Osteoblast (primary cell): Measurements from ENCODE around the gene TAF3. TPM values are rescaled to one million over a fixed set of nuclear protein-coding genes. Genes with fewer than 3 reads are reported as not detected.

Experiments used
- DNase-seq: peaks from one replicate; pipeline ENCODE4 v3.0.0; 2011; ENCODE audit warnings: low spot score, mixed read lengths; ENCODE audit not compliant: insufficient read length; ENCODE audit errors: missing footprints
- H2AFZ ChIP-seq: 2 replicates; pipeline ENCODE4 v1.6.0; 2011; ENCODE audit warnings: mild to moderate bottlenecking, low read length
- H3K27ac ChIP-seq: 2 replicates; pipeline ENCODE4 v1.5.1; 2011; ENCODE audit warnings: mild to moderate bottlenecking, low read depth, low read length, moderate library complexity
- H3K27me3 ChIP-seq: 2 replicates; pipeline ENCODE4 v1.6.0; 2012; ENCODE audit warnings: mild to moderate bottlenecking, control low read depth, inconsistent platforms, low read length, moderate library complexity; ENCODE audit not compliant: insufficient read depth
- H3K36me3 ChIP-seq: 2 replicates; pipeline ENCODE4 v1.5.1; 2011; ENCODE audit warnings: mild to moderate bottlenecking, low read length, control low read depth, moderate library complexity; ENCODE audit not compliant: insufficient read depth
- H3K4me1 ChIP-seq: 2 replicates; pipeline ENCODE4 v1.5.1; 2011; ENCODE audit warnings: mild to moderate bottlenecking, low read length, control low read depth, moderate library complexity; ENCODE audit not compliant: insufficient read depth
- H3K4me2 ChIP-seq: 2 replicates; pipeline ENCODE4 v1.6.0; 2011; ENCODE audit warnings: mild to moderate bottlenecking, low read length; ENCODE audit not compliant: insufficient read depth
- H3K4me3 ChIP-seq: fragments of 200-600 bp; sonication (generic); 3 replicates; pipeline ENCODE4 v1.5.1; 2012; ENCODE audit warnings: mild to moderate bottlenecking, low read length, inconsistent platforms; ENCODE audit not compliant: insufficient read depth
- H3K79me2 ChIP-seq: 2 replicates; pipeline ENCODE4 v1.6.0; 2012; ENCODE audit warnings: mild to moderate bottlenecking, low read length, control low read depth, inconsistent platforms; ENCODE audit not compliant: insufficient read depth
- H3K9me3 ChIP-seq: 2 replicates; pipeline ENCODE4 v1.5.1; 2011; ENCODE audit warnings: low read depth, low read length, control low read depth
- H4K20me1 ChIP-seq: 2 replicates; pipeline ENCODE4 v1.6.0; 2012; ENCODE audit warnings: mild to moderate bottlenecking, low read length, control low read depth; ENCODE audit not compliant: insufficient read depth
- total RNA-seq: library from RNA; depleted of rRNA; stranded (reverse); fragments of >200 nt; gene quantifications from 2 replicates; pipeline ENCODE4 v1.2.3, GENCODE V29; 2012
- TF ChIP-seq, protein P1 (sequence below): IDR thresholded peaks from 2 replicates; pipeline ENCODE4 v1.5.1; 2011; ENCODE audit warnings: mild to moderate bottlenecking, low read depth, low read length, moderate library complexity; ENCODE audit errors: extremely low read depth

The TAF3 gene
- total RNA-seq, 1 donor: 2.2 TPM

DNA sequence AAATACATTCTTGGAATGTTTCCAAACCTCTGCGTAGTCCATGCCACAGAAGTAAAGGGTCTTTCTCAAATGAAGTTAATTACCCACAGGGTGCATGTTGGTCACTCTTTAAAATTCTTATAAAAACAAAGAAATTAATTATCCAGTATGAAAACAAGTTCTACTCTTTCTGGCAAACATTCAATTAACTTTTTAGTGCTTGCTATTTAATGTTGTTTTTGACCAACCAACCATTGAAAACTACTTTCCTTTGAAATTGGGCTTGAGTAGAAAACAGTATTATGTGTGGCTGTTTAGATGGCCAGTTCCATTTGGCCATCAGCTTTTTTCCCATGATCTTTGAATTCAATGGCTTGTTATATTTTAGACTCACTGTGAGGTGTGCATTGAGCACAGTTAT is 83.0 kb downstream of the TAF3 start:
- Histone ChIP-seq H3K4me2 (no peak overlapping the region), H3K9me3 (no peaks in the 10 kb centered on the region), H3K4me3 (no peak overlapping the region), H3K4me1 (no peaks in the 10 kb centered on the region), H4K20me1 (no peaks in the 10 kb centered on the region), H3K27me3 (no peaks in the 10 kb centered on the region), H3K27ac (no peak overlapping the region), H2AFZ (no peak overlapping the region), H3K36me3 (no peaks in the 10 kb centered on the region), H3K79me2 (peaks cover 2% of the 10 kb centered on the region)
- TF ChIP-seq, protein P1, sequence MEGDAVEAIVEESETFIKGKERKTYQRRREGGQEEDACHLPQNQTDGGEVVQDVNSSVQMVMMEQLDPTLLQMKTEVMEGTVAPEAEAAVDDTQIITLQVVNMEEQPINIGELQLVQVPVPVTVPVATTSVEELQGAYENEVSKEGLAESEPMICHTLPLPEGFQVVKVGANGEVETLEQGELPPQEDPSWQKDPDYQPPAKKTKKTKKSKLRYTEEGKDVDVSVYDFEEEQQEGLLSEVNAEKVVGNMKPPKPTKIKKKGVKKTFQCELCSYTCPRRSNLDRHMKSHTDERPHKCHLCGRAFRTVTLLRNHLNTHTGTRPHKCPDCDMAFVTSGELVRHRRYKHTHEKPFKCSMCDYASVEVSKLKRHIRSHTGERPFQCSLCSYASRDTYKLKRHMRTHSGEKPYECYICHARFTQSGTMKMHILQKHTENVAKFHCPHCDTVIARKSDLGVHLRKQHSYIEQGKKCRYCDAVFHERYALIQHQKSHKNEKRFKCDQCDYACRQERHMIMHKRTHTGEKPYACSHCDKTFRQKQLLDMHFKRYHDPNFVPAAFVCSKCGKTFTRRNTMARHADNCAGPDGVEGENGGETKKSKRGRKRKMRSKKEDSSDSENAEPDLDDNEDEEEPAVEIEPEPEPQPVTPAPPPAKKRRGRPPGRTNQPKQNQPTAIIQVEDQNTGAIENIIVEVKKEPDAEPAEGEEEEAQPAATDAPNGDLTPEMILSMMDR: no peak
- DNase-seq: no peak

DNA sequence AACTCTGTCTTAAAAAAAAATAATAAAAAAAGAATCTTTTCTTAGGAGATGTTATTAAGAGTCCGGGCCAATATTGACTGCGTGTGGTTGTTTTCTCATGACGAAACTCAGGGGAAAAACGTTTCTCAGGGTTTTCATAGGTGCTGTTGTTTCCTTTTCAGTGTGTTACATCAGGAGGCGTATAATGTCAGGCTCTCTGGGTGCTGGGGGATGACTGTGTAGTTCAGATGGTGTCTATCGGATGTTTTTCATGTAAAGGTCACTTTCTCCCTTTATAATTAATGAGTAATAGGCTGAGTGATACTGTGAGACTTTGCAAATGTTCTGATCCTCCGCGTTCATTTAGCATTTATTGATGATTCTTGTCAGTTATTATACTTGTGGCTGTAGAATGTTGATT is 84.1 kb downstream of the TAF3 start:
- H4K20me1 ChIP-seq: peaks cover 4% of the 10 kb centered on the region
- no peaks in the 10 kb centered on the region for H3K9me3 ChIP-seq
- no peak for DNase-seq
- H3K4me1 ChIP-seq: no peaks in the 10 kb centered on the region
- no peak overlapping the region for H2AFZ ChIP-seq
- H3K36me3 ChIP-seq: no peaks in the 10 kb centered on the region
- TF ChIP-seq, protein P1: no peak
- H3K27ac ChIP-seq: no peak overlapping the region
- no peak overlapping the region for H3K4me3 ChIP-seq
- no peak overlapping the region for H3K4me2 ChIP-seq
- peaks cover 2% of the 10 kb centered on the region for H3K79me2 ChIP-seq
- no peaks in the 10 kb centered on the region for H3K27me3 ChIP-seq

DNA sequence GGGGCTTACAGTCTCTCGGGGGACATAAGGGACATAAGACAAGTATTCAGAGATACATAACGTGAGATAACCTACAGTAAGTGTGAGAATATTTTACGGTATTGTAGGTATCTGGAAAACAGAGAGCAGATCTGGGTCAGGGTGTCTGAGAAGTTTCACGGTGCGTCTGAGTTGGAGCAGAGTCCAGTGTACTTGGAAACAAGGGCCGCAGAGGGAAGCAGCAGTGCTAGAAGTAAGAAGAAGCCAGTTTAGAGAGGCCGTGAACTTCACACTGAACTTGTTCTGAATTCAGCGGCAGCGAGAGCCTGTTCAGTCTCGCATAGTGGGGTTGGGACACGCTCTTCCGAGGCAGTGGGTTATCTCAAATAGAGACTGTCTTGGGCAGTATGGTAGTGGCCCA is 85.5 kb downstream of the TAF3 start:
- H4K20me1 ChIP-seq: peaks cover 7% of the 10 kb centered on the region
- H3K4me2 ChIP-seq: no peak overlapping the region
- TF ChIP-seq, protein P1: no peak
- DNase-seq: no peak
- no peaks in the 10 kb centered on the region for H3K9me3 ChIP-seq
- H3K79me2 ChIP-seq: peaks cover 2% of the 10 kb centered on the region
- no peak overlapping the region for H3K4me3 ChIP-seq
- H3K27ac ChIP-seq: no peak overlapping the region
- H2AFZ ChIP-seq: no peak overlapping the region
- H3K4me1 ChIP-seq: no peaks in the 10 kb centered on the region
- H3K27me3 ChIP-seq: no peaks in the 10 kb centered on the region
- no peaks in the 10 kb centered on the region for H3K36me3 ChIP-seq

DNA sequence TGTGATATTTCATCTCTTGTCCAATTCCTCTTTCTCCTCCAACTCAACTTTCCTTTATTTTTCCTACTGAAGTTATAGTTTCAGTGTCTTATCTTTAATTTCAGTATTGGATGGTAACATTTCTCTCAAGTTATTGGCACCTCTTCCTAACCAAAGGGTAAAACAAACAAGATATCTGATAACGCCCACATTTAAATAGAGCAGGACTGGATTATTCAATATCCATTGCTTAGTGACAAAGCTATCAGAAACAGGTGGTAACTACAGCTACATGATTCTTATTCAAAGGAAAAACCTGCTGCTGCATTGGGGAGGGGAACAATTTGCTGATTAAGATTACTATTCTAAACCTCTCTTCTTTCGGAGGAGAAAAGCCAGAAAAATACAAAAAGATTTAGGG is 87.8 kb downstream of the TAF3 start:
- no peaks in the 10 kb centered on the region for H3K36me3 ChIP-seq
- no peak overlapping the region for H2AFZ ChIP-seq
- no peak overlapping the region for H3K4me2 ChIP-seq
- H4K20me1 ChIP-seq: peaks cover 7% of the 10 kb centered on the region
- no peak for DNase-seq
- peaks cover 2% of the 10 kb centered on the region for H3K79me2 ChIP-seq
- H3K4me1 ChIP-seq: no peaks in the 10 kb centered on the region
- TF ChIP-seq, protein P1: no peak
- H3K27ac ChIP-seq: no peak overlapping the region
- H3K4me3 ChIP-seq: no peak overlapping the region
- no peaks in the 10 kb centered on the region for H3K27me3 ChIP-seq
- H3K9me3 ChIP-seq: no peaks in the 10 kb centered on the region
